Measurements from ENCODE around the gene IWS1.

GRCh38 chr2:127551221-127551930, 25.1 kb upstream of the IWS1 start:
- TF ChIP-seq CTCF (IDR thresholded peaks at IDR 0.05) = no peak
- no peak for TF ChIP-seq POLR2A (IDR thresholded peaks at IDR 0.05)

Data from uterus (tissue), 2 donors.